HEK293 (cell line): ENCODE measurements around the gene MELK.
"Not testable (repeated sequence)": the region's sequence is repeated elsewhere in the genome, so short reads cannot be mapped to it uniquely, and the experiment has no call there.

ENCODE experiments used
- CTCF ChIA-PET: fragments of 350-600 bp; formaldehyde crosslinking; extraction: SDS; loops from one replicate; lab custom pipeline; 2021; ENCODE audit warnings: antibody characterized with exemption; lab: Yijun Ruan, JAX
- POLR2A ChIA-PET: fragments of 300-600 bp; formaldehyde crosslinking; extraction: SDS; loops from one replicate; lab custom pipeline; 2020; ENCODE audit warnings: antibody characterized with exemption, inconsistent platforms; lab: Yijun Ruan, JAX
- H3K27ac ChIP-seq: fragments of 200-500 bp; sonication (Bioruptor generic); 2 replicates; pipeline ENCODE4 v1.5.1; 2014; ENCODE audit warnings: low read depth, low read length, control low read depth, inconsistent platforms; ENCODE audit errors: extremely low read depth
- H3K36me3 ChIP-seq, 2 experiments: fragments of 200-500 bp in 1 of 2; sonication (Bioruptor generic) in 1 of 2; 1 replicate in 1 of 2; 2 replicates in 1 of 2; pipeline ENCODE4 v1.5.1; 2014 to 2017; ENCODE audit warnings: inconsistent platforms in 2 of 2, low read length in 2 of 2; ENCODE audit not compliant: control insufficient read depth in 2 of 2, insufficient read depth in 1 of 2
- H3K4me1 ChIP-seq: fragments of 200-500 bp; sonication (Bioruptor generic); 2 replicates; pipeline ENCODE4 v1.5.1; 2014; ENCODE audit warnings: mild to moderate bottlenecking, low read length, inconsistent platforms; ENCODE audit not compliant: control insufficient read depth, insufficient read depth
- H3K4me3 ChIP-seq: 2 replicates; pipeline ENCODE4 v1.5.1; 2011; ENCODE audit warnings: low read depth, mild to moderate bottlenecking, control low read depth, low read length, moderate library complexity
- H3K9me3 ChIP-seq: fragments of 200-500 bp; sonication (Bioruptor generic); 2 replicates; pipeline ENCODE4 v1.5.1; 2014; ENCODE audit warnings: low read depth, low read length, inconsistent platforms; ENCODE audit not compliant: control insufficient read depth, insufficient read depth
- BCL11B ChIP-seq: fragments of 450-650 bp; formaldehyde crosslinking; IDR thresholded peaks from 2 replicates; pipeline ENCODE4 v1.5.1; 2016; ENCODE audit warnings: low read depth, missing biosample characterization, missing genetic modification characterization
- MEIS1 ChIP-seq: sonication (generic); formaldehyde crosslinking; IDR thresholded peaks from 2 replicates; pipeline ENCODE4 v1.8.1; 2022; ENCODE audit warnings: missing genetic modification reagents, mild to moderate bottlenecking, borderline replicate concordance
- MYNN ChIP-seq: fragments of 450-650 bp; formaldehyde crosslinking; IDR thresholded peaks from 2 replicates; pipeline ENCODE4 v1.5.1; 2016; ENCODE audit warnings: missing biosample characterization, missing genetic modification characterization, borderline replicate concordance
- MZF1 ChIP-seq: fragments of 450-650 bp; formaldehyde crosslinking; IDR thresholded peaks from 2 replicates; pipeline ENCODE4 v1.5.1; 2017; ENCODE audit warnings: missing biosample characterization, missing genetic modification characterization, borderline replicate concordance
- PRDM1 ChIP-seq: fragments of 450-650 bp; formaldehyde crosslinking; IDR thresholded peaks from 2 replicates; pipeline ENCODE4; 2016; ENCODE audit warnings: missing biosample characterization, missing genetic modification characterization
- PRDM6 ChIP-seq: fragments of 450-650 bp; formaldehyde crosslinking; IDR thresholded peaks from 2 replicates; pipeline ENCODE4 v1.5.1; 2017; ENCODE audit warnings: missing biosample characterization, missing genetic modification characterization
- SALL2 ChIP-seq: fragments of 450-650 bp; formaldehyde crosslinking; IDR thresholded peaks from 2 replicates; pipeline ENCODE4 v1.5.0; 2017; ENCODE audit warnings: missing biosample characterization, mild to moderate bottlenecking, missing genetic modification characterization, borderline replicate concordance
- TSHZ1 ChIP-seq: fragments of 450-650 bp; formaldehyde crosslinking; IDR thresholded peaks from 2 replicates; pipeline ENCODE4 v1.5.1; 2016; ENCODE audit warnings: missing biosample characterization, missing genetic modification characterization, borderline replicate concordance
- ZBTB17 ChIP-seq: fragments of 450-650 bp; formaldehyde crosslinking; IDR thresholded peaks from 2 replicates; pipeline ENCODE4 v1.5.1; 2016; ENCODE audit warnings: missing biosample characterization, missing genetic modification characterization
- ZBTB44 ChIP-seq: fragments of 450-650 bp; IDR thresholded peaks from 2 replicates; pipeline ENCODE4 v1.5.1; 2018; ENCODE audit warnings: missing biosample characterization, mild to moderate bottlenecking, missing genetic modification characterization
- ZBTB7A ChIP-seq: fragments of 450-650 bp; formaldehyde crosslinking; IDR thresholded peaks from 2 replicates; pipeline ENCODE4 v1.5.1; 2016; ENCODE audit warnings: low read depth, missing biosample characterization, missing genetic modification characterization
- ZEB2 ChIP-seq: fragments of 450-650 bp; formaldehyde crosslinking; IDR thresholded peaks from 2 replicates; pipeline ENCODE4 v1.5.1; 2016; ENCODE audit warnings: missing biosample characterization, missing genetic modification characterization
- ZFP41 ChIP-seq: fragments of 450-650 bp; formaldehyde crosslinking; IDR thresholded peaks from 2 replicates; pipeline ENCODE4 v1.5.1; 2016; ENCODE audit warnings: missing biosample characterization, missing genetic modification characterization, borderline replicate concordance
- ZFP69B ChIP-seq: fragments of 450-650 bp; formaldehyde crosslinking; IDR thresholded peaks from 2 replicates; pipeline ENCODE4 v1.5.1; 2016; ENCODE audit warnings: missing biosample characterization, missing genetic modification characterization
- ZNF121 ChIP-seq: fragments of 450-650 bp; formaldehyde crosslinking; IDR thresholded peaks from 2 replicates; pipeline ENCODE4 v1.5.1; 2016; ENCODE audit warnings: missing biosample characterization, missing genetic modification characterization
- ZNF184 ChIP-seq: fragments of 450-650 bp; IDR thresholded peaks from 2 replicates; pipeline ENCODE4 v1.5.1; 2018; ENCODE audit warnings: missing biosample characterization, mild to moderate bottlenecking, missing genetic modification characterization
- ZNF362 ChIP-seq: fragments of 450-650 bp; formaldehyde crosslinking; IDR thresholded peaks from 2 replicates; pipeline ENCODE4 v1.5.1; 2016; ENCODE audit warnings: missing biosample characterization, missing genetic modification characterization
- ZNF366 ChIP-seq: fragments of 450-650 bp; formaldehyde crosslinking; conservative IDR thresholded peaks from 2 replicates; pipeline ENCODE4 v1.5.1; 2016; ENCODE audit warnings: missing biosample characterization, missing genetic modification characterization
- ZNF521 ChIP-seq: fragments of 450-650 bp; formaldehyde crosslinking; IDR thresholded peaks from 2 replicates; pipeline ENCODE4 v1.5.1; 2017; ENCODE audit warnings: missing biosample characterization, mild to moderate bottlenecking, missing genetic modification characterization
- ZNF529 ChIP-seq: fragments of 450-650 bp; formaldehyde crosslinking; IDR thresholded peaks from 2 replicates; pipeline ENCODE4 v1.5.1; 2017; ENCODE audit warnings: missing genetic modification characterization, missing biosample characterization; ENCODE audit not compliant: insufficient replicate concordance
- ZNF558 ChIP-seq: fragments of 450-650 bp; formaldehyde crosslinking; IDR thresholded peaks from 2 replicates; pipeline ENCODE4 v1.5.1; 2016; ENCODE audit warnings: missing biosample characterization, missing genetic modification characterization
- ZNF76 ChIP-seq: fragments of 450-650 bp; formaldehyde crosslinking; IDR thresholded peaks from 2 replicates; pipeline ENCODE4; 2016; ENCODE audit warnings: low read depth, missing biosample characterization, missing genetic modification characterization, borderline replicate concordance
- ZNF776 ChIP-seq: fragments of 450-650 bp; formaldehyde crosslinking; IDR thresholded peaks from 2 replicates; pipeline ENCODE4 v1.5.0; 2017; ENCODE audit warnings: missing biosample characterization, missing genetic modification characterization, borderline replicate concordance
- ZNF843 ChIP-seq: fragments of 450-650 bp; formaldehyde crosslinking; IDR thresholded peaks from 2 replicates; pipeline ENCODE4 v1.5.1; 2016; ENCODE audit warnings: missing biosample characterization, missing genetic modification characterization
- ZSCAN5A ChIP-seq: fragments of 450-650 bp; formaldehyde crosslinking; IDR thresholded peaks from 2 replicates; pipeline ENCODE4 v1.5.1; 2016; ENCODE audit warnings: missing biosample characterization, missing genetic modification characterization

MELK gene

GRCh38 chr9:36574045-36574444, 1.4 kb downstream of the MELK start:
- 0 out of 2 replicates have a peak, but pooled peaks have one; percentile 20 for TF ChIP-seq ZNF76 (tag by site-specific recombination)
- TF ChIP-seq, all 188 proteins: peak for 1; not testable (repeated sequence) for 187
- H3K27ac ChIP-seq, H3K9me3 ChIP-seq, CTCF ChIA-PET, H3K36me3 ChIP-seq, H3K4me1 ChIP-seq: not testable (repeated sequence)
- POLR2A ChIA-PET, result interaction anchor here (0.6 to 0.7 kb wide), 2 partner anchors 9 to 11 kb away, joined by 4 to 8 read pairs; no protein-coding TSS in a partner anchor
- peak overlapping the region; percentile 76 for H3K4me3 ChIP-seq

GRCh38 chr9:36575411-36575882, 2.8 kb downstream of the MELK start:
- H3K4me1 ChIP-seq, result peaks cover 6% of the 10 kb centered on the region; the same call in 1 of the 2 replicates
- peaks cover 8 to 10% of the 10 kb centered on the region in 2 experiments; a peak in 2 of 3 replicates for H3K36me3 ChIP-seq
- H3K4me3 ChIP-seq, result no peak overlapping the region
- no peaks in the 10 kb centered on the region for H3K9me3 ChIP-seq
- peak overlapping the region; percentile 35; the same call in 1 of the 2 replicates for H3K27ac ChIP-seq
- ChIA-PET CTCF (no interaction called here), POLR2A (interaction anchor here (0.8 kb wide), 1 partner anchor 168 kb away, joined by 3 read pairs; no protein-coding TSS in a partner anchor)
- no peak for TF ChIP-seq TSHZ1 (tag by site-specific recombination)
- no peak for TF ChIP-seq ZFP69B (tag by site-specific recombination)
- TF ChIP-seq ZBTB17 (tag by site-specific recombination), result no peak
- peak; percentile 78; the same call in 1 of the 2 replicates for TF ChIP-seq MEIS1
- no peak for TF ChIP-seq ZFP41 (tag by site-specific recombination)
- TF ChIP-seq ZNF184 (tag by site-specific recombination), result no peak
- TF ChIP-seq ZSCAN5A, result no peak
- peak; percentile 55; the same call in 1 of the 2 replicates for TF ChIP-seq ZNF843 (tag by site-specific recombination)
- no peak for TF ChIP-seq ZNF121 (tag by site-specific recombination)
- TF ChIP-seq MYNN (tag by site-specific recombination), result no peak
- peak; percentile 65; the same call in 1 of the 2 replicates for TF ChIP-seq ZBTB44 (tag by site-specific recombination)
- TF ChIP-seq MZF1, result peak; percentile 82; the same call in 1 of the 2 replicates
- TF ChIP-seq PRDM6 (tag by site-specific recombination), result peak; percentile 97
- TF ChIP-seq ZNF558 (tag by site-specific recombination), result no peak
- no peak for TF ChIP-seq ZEB2
- TF ChIP-seq ZNF776 (tag by site-specific recombination), result no peak
- no peak for TF ChIP-seq BCL11B (tag by site-specific recombination)
- peak; percentile 78 for TF ChIP-seq ZNF366
- no peak for TF ChIP-seq ZNF521
- 0 out of 2 replicates have a peak, but pooled peaks have one; percentile 44 for TF ChIP-seq ZNF362 (tag by site-specific recombination)
- no peak for TF ChIP-seq SALL2
- peak; percentile 73 for TF ChIP-seq PRDM1
- no peak for TF ChIP-seq ZNF529
- no peak for TF ChIP-seq ZBTB7A (tag by site-specific recombination)
